IMR-90 (cell line): Measurements from ENCODE around the gene POR. TPM values are rescaled to one million over a fixed set of nuclear protein-coding genes. Genes with fewer than 3 reads are reported as not detected.

Experiments used
- ATAC-seq: fragments of 200-7000 bp; cut with Tn5 transposase; 2 replicates; pipeline ENCODE4 v1.9.1; 2020; ENCODE audit warnings: low read depth, mild to moderate bottlenecking, moderate library complexity
- BruUV-seq: library from RNA; stranded (reverse); fragments of 400-500 nt; replicated peaks from 2 replicates; lab custom pipeline; 2021; lab: Mats Ljungman, UMichigan
- CTCF ChIA-PET: fragments of 300-600 bp; formaldehyde crosslinking; extraction: SDS; loops from one replicate; lab custom pipeline; 2021; ENCODE audit warnings: antibody characterized with exemption; lab: Yijun Ruan, JAX
- POLR2A ChIA-PET: fragments of 300-600 bp; sonication (Branson Sonifier 250); formaldehyde crosslinking; loops from one replicate; lab custom pipeline; 2022; ENCODE audit warnings: antibody characterized with exemption; ENCODE audit not compliant: unreplicated experiment; lab: Charles Lee
- DNase-seq: peaks from one replicate; pipeline ENCODE4 v3.0.0; 2013
- H2AFZ ChIP-seq: replicated peaks from 2 replicates; pipeline ENCODE3; 2013; ENCODE audit warnings: low read length, mild to moderate bottlenecking; ENCODE audit not compliant: poor library complexity
- H2AK5ac ChIP-seq: 2 replicates; pipeline ENCODE4 v1.6.1; 2013; ENCODE audit warnings: low read depth, low read length, inconsistent platforms
- H2AK9ac ChIP-seq: replicated peaks from 2 replicates; pipeline ENCODE3; 2013; ENCODE audit warnings: mild to moderate bottlenecking, low read depth, low read length, moderate library complexity; ENCODE audit not compliant: poor library complexity
- H2BK120ac ChIP-seq: 2 replicates; pipeline ENCODE4 v1.6.1; 2013; ENCODE audit warnings: low read depth, low read length, inconsistent platforms
- H2BK15ac ChIP-seq: 3 replicates; pipeline ENCODE4 v1.6.1; 2013; ENCODE audit warnings: low read depth, low read length, inconsistent platforms
- H2BK20ac ChIP-seq: 2 replicates; pipeline ENCODE4 v1.6.1; 2013; ENCODE audit warnings: low read depth, mild to moderate bottlenecking, inconsistent platforms, low read length, moderate library complexity
- H2BK5ac ChIP-seq: 2 replicates; pipeline ENCODE4 v1.6.1; 2013; ENCODE audit warnings: mild to moderate bottlenecking, low read depth, low read length, inconsistent platforms; ENCODE audit not compliant: poor library complexity, severe bottlenecking
- H3K14ac ChIP-seq: replicated peaks from 2 replicates; pipeline ENCODE4 v1.6.1; 2013; ENCODE audit warnings: low read depth, low read length, inconsistent platforms
- H3K18ac ChIP-seq: 2 replicates; pipeline ENCODE4 v1.6.1; 2013; ENCODE audit warnings: low read depth, low read length, control low read depth
- H3K23ac ChIP-seq: 2 replicates; pipeline ENCODE4 v1.6.1; 2013; ENCODE audit warnings: low read depth, low read length, inconsistent platforms
- H3K27ac ChIP-seq: 2 replicates; pipeline ENCODE4 v1.5.1; 2013; ENCODE audit warnings: mild to moderate bottlenecking, control low read depth, low read length; ENCODE audit not compliant: insufficient read depth
- H3K27me3 ChIP-seq: 2 replicates; pipeline ENCODE4 v1.6.1; 2013; ENCODE audit warnings: low read length; ENCODE audit not compliant: control insufficient read depth, insufficient read depth
- H3K36me3 ChIP-seq: 2 replicates; pipeline ENCODE4 v1.6.1; 2013; ENCODE audit warnings: low read length, mixed read lengths; ENCODE audit not compliant: control insufficient read depth, insufficient read depth
- H3K4ac ChIP-seq: 2 replicates; pipeline ENCODE4 v1.6.1; 2013; ENCODE audit warnings: low read depth, low read length, inconsistent platforms
- H3K4me1 ChIP-seq: 2 replicates; pipeline ENCODE4 v1.6.1; 2013; ENCODE audit warnings: low read length, mixed read lengths; ENCODE audit not compliant: control insufficient read depth, insufficient read depth
- H3K4me2 ChIP-seq: 2 replicates; pipeline ENCODE4 v1.6.1; 2013; ENCODE audit warnings: low read depth, mild to moderate bottlenecking, control low read depth, low read length, moderate library complexity
- H3K4me3 ChIP-seq: 2 replicates; pipeline ENCODE4 v1.5.1; 2013; ENCODE audit warnings: low read depth, mild to moderate bottlenecking, control low read depth, low read length, moderate library complexity; ENCODE audit not compliant: insufficient read depth
- H3K56ac ChIP-seq: 2 replicates; pipeline ENCODE4 v1.6.1; 2013; ENCODE audit warnings: low read length, inconsistent platforms; ENCODE audit not compliant: insufficient read depth; ENCODE audit errors: extremely low read depth
- H3K79me1 ChIP-seq, 2 experiments: 2 replicates each; pipeline ENCODE4 v1.6.1; 2013; ENCODE audit warnings: low read length in 2 of 2, inconsistent platforms in 1 of 2, low read depth in 1 of 2
- H3K9ac ChIP-seq: 2 replicates; pipeline ENCODE4 v1.6.1; 2013; ENCODE audit warnings: low read depth, low read length, control low read depth
- H3K9me1 ChIP-seq: 2 replicates; pipeline ENCODE4 v1.6.1; 2013; ENCODE audit warnings: low read length, inconsistent platforms; ENCODE audit not compliant: insufficient read depth
- H3K9me3 ChIP-seq: 2 replicates; pipeline ENCODE4 v1.6.1; 2013; ENCODE audit warnings: low read length; ENCODE audit not compliant: control insufficient read depth, insufficient read depth
- H4K20me1 ChIP-seq: 2 replicates; pipeline ENCODE4 v1.6.1; 2013; ENCODE audit warnings: low read length, inconsistent platforms; ENCODE audit not compliant: insufficient read depth
- H4K5ac ChIP-seq: 2 replicates; pipeline ENCODE4 v1.6.1; 2013; ENCODE audit warnings: mild to moderate bottlenecking, low read depth, low read length, control low read depth
- H4K8ac ChIP-seq, 2 experiments: 2 replicates each; pipeline ENCODE4 v1.6.1; 2013; ENCODE audit warnings: low read depth in 2 of 2, low read length in 2 of 2, control low read depth in 1 of 2, inconsistent platforms in 1 of 2
- H4K91ac ChIP-seq: 2 replicates; pipeline ENCODE4 v1.6.1; 2013; ENCODE audit warnings: low read depth, low read length, inconsistent platforms; ENCODE audit not compliant: insufficient read depth
- CEBPB ChIP-seq: IDR thresholded peaks from 2 replicates; pipeline ENCODE4 v1.6.1; 2012; ENCODE audit warnings: low read depth, low read length, improper control_type of control experiment
- CHD1 ChIP-seq: IDR thresholded peaks from 2 replicates; pipeline ENCODE4 v1.6.1; 2012; ENCODE audit warnings: low read depth, low read length, improper control_type of control experiment
- WGBS, 2 experiments: methylation state at CpG; one replicate each; pipeline versions ENCODE4 v1.1.5 to v1.1.7; 2013; ENCODE audit warnings: missing lambda C conversion rate in 2 of 2; ENCODE audit not compliant: insufficient read length in 1 of 2; ENCODE audit errors: extremely low coverage in 2 of 2; 5-methylcytosine and 5-hydroxymethylcytosine counted together
- dilution Hi-C: fragments of 300-500 bp; cut with HindIII; formaldehyde crosslinking; loops from one replicate; pipeline ENCODE4 v1.14.3; 2018; ENCODE audit warnings: low sequenced_read_pairs; ENCODE audit not compliant: unreplicated experiment
- in situ Hi-C: fragments of 300-500 bp; cut with MboI; formaldehyde crosslinking; loops from 3 replicates; pipeline ENCODE4 v1.14.3; 2019; ENCODE audit warnings: low sequenced_read_pairs, inconsistent platforms, mixed read lengths
- intact Hi-C: fragments of 100-400 bp; cut with micrococcal nuclease; formaldehyde crosslinking; loops from 2 replicates; pipeline ENCODE4 v1.10.0; 2022
- polyA plus RNA-seq, 3 experiments: library from polyadenylated mRNA; depleted of rRNA; stranded (reverse); fragments of >200 nt; gene quantifications; 2 replicates each; pipeline ENCODE4 v1.2.3, GENCODE V29; 2012; ENCODE audit warnings: low replicate concordance in 1 of 3
- total RNA-seq: library from RNA; depleted of rRNA; stranded (reverse); fragments of >200 nt; gene quantifications from 2 replicates; pipeline ENCODE4 v1.2.3, GENCODE V29; 2012

POR gene
- total and polyA plus RNA-seq, 2 of the 4 experiments (the other 2 are of a cell fraction) = 25.5 to 42.2 TPM

GRCh38 chr7:75879771-75880184 lies 35.2 kb upstream of the POR start:
- H3K4me3 ChIP-seq = peak overlapping the region; percentile 91
- no peak for ATAC-seq
- ChIA-PET POLR2A (no interaction called here), CTCF (no interaction called here)
- no peak overlapping the region for H2BK120ac ChIP-seq
- dilution Hi-C loops = no loop called here
- H2BK15ac ChIP-seq = no peak overlapping the region
- H3K9ac ChIP-seq = peak overlapping the region; percentile 79
- peak overlapping the region; percentile 90 for H2AK9ac ChIP-seq
- peak overlapping the region; percentile 69; the same call in 1 of the 2 replicates for H4K91ac ChIP-seq
- H3K18ac ChIP-seq = peak overlapping the region; percentile 14; the same call in 1 of the 2 replicates
- peaks cover 10% of the 10 kb centered on the region; the same call in 1 of the 2 replicates for H4K20me1 ChIP-seq
- H3K4me2 ChIP-seq = peak overlapping the region; percentile 99
- H3K23ac ChIP-seq = peak overlapping the region; percentile 94
- no CpG with 5 or more reads among the region's 8 CpGs for WGBS, 2 experiments
- TF ChIP-seq CEBPB (peak; percentile 92), CHD1 (no peak)
- H2BK20ac ChIP-seq = no peak overlapping the region
- H2BK5ac ChIP-seq = peak overlapping the region; percentile 85
- H2AFZ ChIP-seq = no peak overlapping the region
- H3K14ac ChIP-seq = peak overlapping the region; percentile 96
- DNase-seq = peak; percentile 78
- peak overlapping the region; percentile 80; the same call in 1 of the 2 replicates for H2AK5ac ChIP-seq
- no peaks in the 10 kb centered on the region for H3K27me3 ChIP-seq
- TSS peak; percentile 57 for BruUV-seq
- H4K8ac ChIP-seq = peak overlapping the region; percentile 36 to 90; a peak in 3 of 4 replicates
- peak overlapping the region; percentile 86 for H3K27ac ChIP-seq
- peaks cover 6% of the 10 kb centered on the region for H3K4me1 ChIP-seq
- peaks cover 15% of the 10 kb centered on the region for H3K9me1 ChIP-seq
- peak overlapping the region; percentile 95; the same call in 1 of the 2 replicates for H3K4ac ChIP-seq
- peaks cover 24 to 49% of the 10 kb centered on the region in 2 experiments for H3K79me1 ChIP-seq
- H3K56ac ChIP-seq = peak overlapping the region; percentile 63
- H4K5ac ChIP-seq = peak overlapping the region; percentile 76; the same call in 1 of the 2 replicates
- in situ Hi-C loops = no loop called here
- intact Hi-C loops = no loop called here
- no peaks in the 10 kb centered on the region for H3K9me3 ChIP-seq
- peaks cover 27% of the 10 kb centered on the region for H3K36me3 ChIP-seq
